GM20431 (cell line): ENCODE results near the gene PPIP5K2.
"Not testable (repeated sequence)": the region's sequence is repeated elsewhere in the genome, so short reads cannot be mapped to it uniquely, and the experiment has no call there.

Experiments used
- in situ Hi-C: fragments of 300-500 bp; cut with MseI, MboI; formaldehyde crosslinking; loops from one replicate; pipeline ENCODE4 v1.15.0; 2020; ENCODE audit warnings: low sequenced_read_pairs; ENCODE audit not compliant: unreplicated experiment

PPIP5K2 gene

DNA sequence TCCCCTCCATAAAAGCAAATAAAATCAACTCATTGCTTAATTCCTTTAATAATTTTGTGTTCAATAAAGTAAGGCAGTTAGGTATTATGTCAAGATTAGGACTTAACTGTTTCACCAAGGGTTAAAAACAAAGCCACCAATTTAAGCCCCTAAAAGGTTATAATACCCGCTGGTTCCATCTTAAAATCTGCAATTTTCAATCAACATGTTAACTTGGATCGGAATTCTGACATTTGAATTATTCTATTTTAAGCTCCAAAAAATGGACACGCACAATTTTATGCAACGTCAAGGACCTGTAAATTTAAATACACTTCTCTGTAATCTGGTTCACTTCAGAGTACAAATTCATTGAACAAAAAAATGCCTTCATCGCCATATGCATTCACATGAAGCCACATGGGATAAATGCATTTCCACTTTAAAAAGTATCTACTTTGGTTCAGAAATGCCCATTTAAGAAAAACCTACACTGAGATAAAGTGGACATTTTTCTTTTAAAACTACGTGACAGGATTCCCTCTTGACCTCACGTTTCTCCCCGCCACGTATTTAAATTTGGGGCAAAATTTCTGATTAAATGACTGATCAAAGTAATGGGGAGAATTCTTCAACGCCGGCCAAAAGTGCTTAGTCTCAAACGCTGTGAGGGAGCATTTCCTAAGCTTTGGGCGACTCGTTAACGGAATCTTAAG, 884 bp upstream of the PPIP5K2 start:
- in situ Hi-C loops, result no loop called here

DNA sequence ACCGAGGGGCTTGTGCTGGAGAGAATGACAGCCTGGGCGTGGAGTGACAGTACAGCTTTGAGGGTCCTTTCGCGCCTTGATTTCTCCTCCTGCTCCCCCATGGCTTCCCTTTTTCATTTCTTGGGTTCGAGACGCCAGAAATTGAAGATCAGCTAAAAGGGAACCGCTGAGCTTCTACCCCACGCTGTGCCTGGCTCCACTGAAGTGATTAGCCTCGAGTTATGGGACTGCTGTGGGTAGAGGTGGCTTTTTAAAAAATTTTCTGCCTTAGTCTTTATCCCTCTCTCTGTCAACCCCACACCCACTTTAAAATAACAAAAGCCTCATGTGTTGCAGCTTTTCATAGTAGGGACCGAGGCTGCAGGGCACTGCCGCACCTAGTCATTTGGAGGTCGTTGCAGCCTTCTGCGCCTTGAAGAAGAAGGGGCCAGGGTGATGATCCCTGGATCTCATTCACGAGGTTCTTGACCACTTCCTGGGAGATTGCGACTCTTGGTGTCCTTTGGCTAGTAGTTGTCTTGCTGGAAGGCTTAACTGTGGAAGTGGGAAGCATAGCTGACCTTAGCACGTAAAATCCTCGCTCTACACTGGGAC, 603 bp downstream of the PPIP5K2 start:
- in situ Hi-C loops, result no loop called here

- in situ Hi-C loops, result no loop called here
Observed at GRCh38 chr5:103122242-103122641, 2.1 kb downstream of the PPIP5K2 start.

DNA sequence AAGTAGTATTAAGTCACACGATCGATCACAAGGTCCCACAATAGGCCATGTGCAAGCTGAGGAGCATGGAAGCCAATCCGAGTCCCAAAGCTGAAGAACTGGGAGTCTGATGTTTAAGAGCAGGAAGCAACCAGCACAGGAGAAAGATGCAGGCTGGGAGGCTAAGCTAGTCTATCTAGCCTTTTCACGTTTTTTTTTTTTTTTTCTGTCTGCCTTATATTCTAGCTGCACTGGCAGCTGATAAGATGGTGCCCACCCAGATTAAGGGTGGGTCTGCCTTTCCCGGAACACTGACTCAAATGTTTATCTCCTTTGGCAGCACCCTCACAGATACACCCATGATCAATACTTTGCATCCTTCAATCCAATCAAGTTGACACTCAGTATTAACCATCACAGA, 6.5 kb downstream of the PPIP5K2 start:
- in situ Hi-C loops, result no loop called here

DNA sequence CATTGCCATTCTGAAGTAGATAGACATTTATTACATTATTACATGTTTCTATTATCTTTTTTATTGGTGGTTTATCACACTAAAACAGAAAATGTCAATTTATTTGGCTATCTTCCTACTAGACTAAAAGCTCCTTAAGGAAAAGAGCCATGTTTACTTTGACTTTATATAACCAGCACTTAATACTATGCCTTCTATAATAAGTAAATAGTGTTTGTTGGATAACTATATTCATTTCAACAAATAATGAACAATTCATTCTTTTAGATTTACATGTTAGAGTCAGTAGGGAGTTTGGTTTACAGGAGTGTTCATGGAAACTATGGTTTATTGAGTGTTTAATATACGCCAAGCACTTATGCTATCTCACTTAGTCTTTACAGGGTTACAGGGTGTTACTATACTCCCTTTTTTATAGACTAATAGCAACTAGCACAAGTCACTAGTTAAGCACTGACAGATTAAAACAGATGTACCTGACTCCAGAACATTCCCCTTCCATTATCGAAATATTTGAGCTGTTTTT, 7.3 kb downstream of the PPIP5K2 start:
- in situ Hi-C loops, result no loop called here

GRCh38 chr5:103128202-103128601, 8.1 kb downstream of the PPIP5K2 start:
- in situ Hi-C loops, result no loop called here

GRCh38 chr5:103132684-103133083, 12.6 kb downstream of the PPIP5K2 start:
- in situ Hi-C loops, result no loop called here

DNA sequence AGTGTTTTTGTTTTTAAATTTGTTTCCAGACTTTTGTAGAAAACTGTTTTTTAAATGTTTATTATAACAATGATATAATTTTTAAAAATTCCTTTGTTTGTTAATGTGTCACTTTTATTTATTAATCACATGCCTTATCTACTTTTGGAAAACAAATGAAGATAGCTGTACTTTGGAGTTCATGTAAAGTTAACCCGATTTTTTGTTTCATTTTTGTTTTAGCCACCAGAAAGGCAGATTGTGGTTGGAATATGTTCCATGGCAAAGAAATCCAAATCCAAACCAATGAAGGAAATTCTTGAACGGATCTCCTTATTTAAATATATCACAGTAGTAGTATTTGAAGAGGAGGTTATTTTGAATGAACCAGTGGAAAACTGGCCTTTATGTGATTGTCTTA, 13.1 kb downstream of the PPIP5K2 start:
- in situ Hi-C loops, result no loop called here

- in situ Hi-C loops, result no loop called here
Observed at GRCh38 chr5:103135461-103135860, 15.4 kb downstream of the PPIP5K2 start.

DNA sequence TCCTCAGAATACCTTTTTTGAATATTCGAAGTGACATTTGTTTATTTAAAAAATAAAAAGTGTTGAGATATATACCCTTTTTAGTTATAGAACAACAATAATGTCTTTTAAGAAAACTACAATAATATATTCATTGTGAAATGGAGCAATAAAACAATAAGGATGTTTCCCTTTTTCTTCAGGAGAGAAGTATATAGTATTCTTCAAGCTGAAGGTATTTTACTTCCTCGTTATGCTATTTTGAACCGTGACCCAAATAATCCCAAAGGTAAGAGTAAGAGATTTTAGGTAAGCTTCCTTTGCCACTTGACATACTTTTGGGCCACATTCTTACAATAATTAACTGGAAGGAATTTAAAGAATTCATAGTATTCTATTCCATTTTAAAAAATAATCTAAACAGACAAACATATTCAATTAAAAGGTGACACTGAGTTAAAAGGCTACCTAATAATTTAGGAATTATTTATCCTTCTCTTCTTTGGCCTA, 18.1 kb downstream of the PPIP5K2 start:
- in situ Hi-C loops, result no loop called here

DNA sequence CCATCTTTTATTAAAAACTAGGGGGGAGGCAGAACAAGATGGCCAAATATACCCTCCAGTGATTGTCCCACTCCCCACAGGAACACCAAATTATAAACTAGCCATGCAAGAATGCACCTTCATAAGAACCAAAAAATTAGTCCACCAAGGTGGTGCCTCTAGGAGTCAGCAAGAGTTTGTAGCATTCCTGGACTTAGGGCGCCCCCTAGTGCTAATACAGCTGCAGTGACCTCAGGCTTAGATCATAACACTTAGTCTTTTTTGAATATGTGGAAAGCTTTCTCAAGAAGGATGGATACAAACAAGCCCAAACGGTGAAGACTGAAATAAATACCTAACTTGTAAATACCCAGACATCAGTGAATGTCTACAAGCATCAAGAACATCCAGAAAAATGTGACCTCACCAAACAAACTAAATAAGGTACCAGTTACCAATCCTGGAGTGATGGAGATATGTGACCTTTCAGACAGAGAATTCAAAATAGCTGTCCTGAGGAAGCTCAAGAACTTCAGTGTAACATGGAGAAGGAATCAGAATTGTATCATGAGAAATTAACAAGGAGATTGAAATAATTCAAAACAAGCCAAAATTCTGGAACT, 19.3 kb downstream of the PPIP5K2 start:
- in situ Hi-C loops, result no loop called here

DNA sequence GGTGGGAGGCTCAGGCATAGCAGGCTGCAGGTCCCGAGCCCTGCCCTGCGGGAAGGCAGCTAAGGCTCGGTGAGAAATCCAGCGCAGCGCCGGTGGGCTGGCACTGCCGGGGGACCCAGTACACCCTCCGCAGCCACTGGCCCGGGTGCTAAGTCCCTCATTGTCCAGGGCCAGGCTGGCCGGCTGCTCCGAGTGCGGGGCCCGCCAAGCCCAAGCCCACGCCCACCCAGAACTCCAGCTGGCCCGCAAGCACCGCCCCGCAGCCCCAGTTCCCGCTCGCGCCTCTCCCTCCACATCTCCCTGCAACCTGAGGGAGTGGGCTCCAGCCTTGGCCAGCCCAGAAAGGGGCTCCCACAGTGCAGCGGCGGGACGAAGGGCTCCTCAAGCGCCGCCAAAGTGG, 22.0 kb downstream of the PPIP5K2 start:
- in situ Hi-C loops, result not testable (repeated sequence)

DNA sequence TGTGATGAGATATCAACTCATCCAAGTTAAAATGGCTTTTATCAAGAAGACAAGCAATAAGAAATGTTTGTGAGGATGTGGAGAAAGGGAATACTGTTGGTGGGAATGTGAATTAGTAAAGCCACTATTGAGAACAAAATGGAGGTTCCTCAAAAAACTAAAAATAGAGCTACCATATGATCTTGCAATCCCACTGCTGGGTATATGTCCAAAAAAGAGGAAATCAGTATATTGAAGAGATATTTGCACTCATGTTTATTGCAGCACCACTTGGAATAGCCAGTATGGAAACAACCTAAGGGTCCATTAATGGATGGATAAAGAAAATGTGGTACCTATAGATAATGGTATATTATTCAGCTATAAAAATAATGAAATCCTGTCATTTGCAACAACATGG, 25.1 kb downstream of the PPIP5K2 start:
- in situ Hi-C loops, result no loop called here

- in situ Hi-C loops, result no loop called here
Observed at GRCh38 chr5:103148213-103148612, 28.1 kb downstream of the PPIP5K2 start.

DNA sequence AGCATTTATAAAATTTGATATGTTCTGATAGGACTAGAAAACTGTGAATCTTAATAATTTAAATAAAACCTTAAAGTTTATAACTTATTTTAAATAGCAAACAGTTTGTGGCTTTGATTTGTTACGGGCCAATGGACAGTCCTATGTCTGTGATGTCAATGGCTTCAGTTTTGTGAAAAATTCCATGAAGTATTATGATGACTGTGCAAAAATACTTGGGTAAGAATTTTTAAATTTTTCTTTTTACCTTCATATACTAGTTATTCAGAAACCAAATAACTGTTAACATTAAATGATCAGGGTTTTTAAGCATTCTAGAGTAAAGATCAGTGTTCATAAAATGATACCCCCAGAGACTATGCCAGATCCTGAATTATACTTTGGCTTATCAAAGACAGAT, 31.1 kb downstream of the PPIP5K2 start:
- in situ Hi-C loops, result no loop called here

GRCh38 chr5:103166706-103167105, 46.6 kb downstream of the PPIP5K2 start:
- in situ Hi-C loops, result no loop called here

- in situ Hi-C loops, result no loop called here
Observed at GRCh38 chr5:103174147-103174546, 54.0 kb downstream of the PPIP5K2 start.

GRCh38 chr5:103177543-103177942, 57.4 kb downstream of the PPIP5K2 start:
- in situ Hi-C loops, result no loop called here

DNA sequence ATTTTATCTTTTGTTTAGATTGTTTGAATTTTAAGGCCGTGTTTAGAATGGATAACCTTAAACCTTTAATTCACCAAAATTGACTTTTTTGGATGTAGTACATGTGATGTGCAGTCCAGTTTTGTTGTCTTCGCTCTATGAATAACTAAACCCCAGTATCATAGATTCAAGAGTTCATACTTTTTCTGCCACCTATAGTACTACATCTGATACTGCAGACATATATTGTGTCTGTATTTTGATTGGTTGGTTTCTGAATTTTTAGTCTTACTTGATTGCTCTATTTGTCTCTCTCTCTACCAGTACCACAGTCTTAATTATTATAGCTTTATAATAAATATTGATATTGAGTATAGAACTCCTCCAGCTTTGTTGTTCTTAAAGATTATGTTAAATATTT, 58.1 kb downstream of the PPIP5K2 start:
- in situ Hi-C loops, result no loop called here

DNA sequence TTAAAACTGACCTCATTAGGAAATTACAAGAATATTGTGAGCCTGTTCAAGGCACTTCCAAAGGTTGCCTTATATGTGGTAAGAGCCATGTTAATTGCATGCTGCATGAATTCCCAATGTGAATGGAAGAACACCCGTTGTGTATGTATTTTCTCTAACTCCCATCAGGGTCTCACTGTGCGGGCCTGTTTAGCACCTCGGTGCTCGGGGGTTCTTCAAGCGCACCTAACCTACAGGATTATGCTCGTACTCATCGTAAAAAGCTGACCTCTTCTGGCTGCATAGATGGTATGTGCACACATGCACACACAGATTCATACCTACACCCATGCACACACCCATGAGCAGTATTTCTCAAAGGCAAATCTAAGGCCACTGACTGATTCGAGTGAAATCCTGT, 66.1 kb downstream of the PPIP5K2 start:
- in situ Hi-C loops, result no loop called here

DNA sequence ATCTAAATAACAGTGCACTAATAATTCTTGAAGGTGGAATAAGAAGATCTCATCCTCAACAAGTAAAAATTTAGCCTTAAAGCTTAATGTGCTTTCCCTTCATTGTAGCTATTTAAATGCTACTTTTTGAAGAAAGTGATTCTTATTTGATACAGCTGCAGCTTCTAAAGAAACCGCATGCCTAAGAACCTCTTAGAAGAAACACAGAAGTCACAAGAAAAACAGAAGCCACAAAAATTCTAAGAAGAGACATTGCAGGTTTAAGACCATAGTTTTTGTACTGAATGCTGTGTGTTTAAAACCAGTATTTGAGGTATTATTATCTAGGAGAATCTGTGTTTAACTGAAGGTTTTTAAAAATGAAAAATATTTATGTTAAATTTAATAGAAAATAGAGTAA, 68.3 kb downstream of the PPIP5K2 start:
- in situ Hi-C loops, result no loop called here
